Ovary (tissue), 3 donors: ENCODE measurements around the gene ACER3.

Experiments
- CTCF ChIP-seq, 3 donors: fragments of 450-650 bp in 2 of 3; fragments of 200-600 bp in 1 of 3; IDR thresholded peaks; one replicate each; pipeline versions ENCODE4 v1.5.1 to v1.8.0; 2016 to 2022; ENCODE audit warnings: antibody characterized with exemption in 3 of 3, mild to moderate bottlenecking in 1 of 3
- EP300 ChIP-seq: sonication (generic); formaldehyde crosslinking; IDR thresholded peaks from one replicate; pipeline ENCODE4 v1.6.1; 2017; ENCODE audit warnings: antibody characterized with exemption
- POLR2A ChIP-seq: fragments of 450-650 bp; IDR thresholded peaks from one replicate; pipeline ENCODE4 v1.6.1; 2017; ENCODE audit warnings: antibody characterized with exemption, mild to moderate bottlenecking, moderate library complexity
- donor health status: DM: no; HTN: no; CAD: no.

GRCh38 chr11:76890329-76890728, 29.6 kb downstream of the ACER3 start:
- TF ChIP-seq POLR2A (no peak), CTCF (IDR thresholded peaks at IDR 0.05) (no peak), EP300 (no peak)
